Osteocyte (in vitro differentiated cells): ENCODE measurements around the gene ZFYVE9. TPM values are rescaled to one million over a fixed set of nuclear protein-coding genes. Genes with fewer than 3 reads are reported as not detected.

Experiments
- DNase-seq: peaks from one replicate; pipeline ENCODE4 v3.0.0; 2021; ENCODE audit warnings: mixed read lengths; ENCODE audit not compliant: unreplicated experiment; ENCODE audit errors: extremely low spot score
- H3K27ac Mint-ChIP-seq: one replicate; pipeline ENCODE4 v1.8.0; 2021; ENCODE audit warnings: mild to moderate bottlenecking, mixed read lengths; ENCODE audit not compliant: unreplicated experiment
- H3K27me3 Mint-ChIP-seq: one replicate; pipeline ENCODE4 v1.8.0; 2021; ENCODE audit warnings: mixed read lengths; ENCODE audit not compliant: unreplicated experiment
- H3K36me3 Mint-ChIP-seq: one replicate; pipeline ENCODE4 v1.8.0; 2021; ENCODE audit warnings: mixed read lengths; ENCODE audit not compliant: unreplicated experiment
- H3K4me1 Mint-ChIP-seq: one replicate; pipeline ENCODE4 v1.8.0; 2021; ENCODE audit warnings: mixed read lengths; ENCODE audit not compliant: unreplicated experiment
- H3K4me3 Mint-ChIP-seq: one replicate; pipeline ENCODE4 v1.8.0; 2021; ENCODE audit warnings: mild to moderate bottlenecking, moderate library complexity, mixed read lengths; ENCODE audit not compliant: unreplicated experiment
- H3K9me3 Mint-ChIP-seq: one replicate; pipeline ENCODE4 v1.8.0; 2021; ENCODE audit warnings: mixed read lengths; ENCODE audit not compliant: unreplicated experiment
- CTCF ChIP-seq: fragments of 200-600 bp; sonication (generic); IDR thresholded peaks from 2 replicates; pipeline ENCODE4 v1.5.0; 2021; ENCODE audit warnings: antibody characterized with exemption, mild to moderate bottlenecking, moderate library complexity
- total RNA-seq: library from RNA; stranded (reverse); gene quantifications from 2 replicates; pipeline ENCODE4 v1.2.1, GENCODE V29; 2021

The ZFYVE9 gene
- total RNA-seq, 1 donor from 2014 or later = 25.9 TPM

- no peak for DNase-seq
- Mint-ChIP-seq H3K27me3 (no peaks in the 10 kb centered on the region), H3K4me3 (no peak overlapping the region), H3K27ac (no peak overlapping the region), H3K4me1 (no peaks in the 10 kb centered on the region), H3K9me3 (no peaks in the 10 kb centered on the region), H3K36me3 (peaks cover 14% of the 10 kb centered on the region)
- no peak for TF ChIP-seq CTCF
Observed at GRCh38 chr1:52238474-52238873, 96.6 kb downstream of the ZFYVE9 start.

GRCh38 chr1:52238887-52239707 lies 97.2 kb downstream of the ZFYVE9 start:
- no peak overlapping the region for H3K27ac Mint-ChIP-seq
- H3K4me1 Mint-ChIP-seq = no peaks in the 10 kb centered on the region
- no peaks in the 10 kb centered on the region for H3K27me3 Mint-ChIP-seq
- peaks cover 12% of the 10 kb centered on the region for H3K36me3 Mint-ChIP-seq
- H3K4me3 Mint-ChIP-seq = no peak overlapping the region
- no peaks in the 10 kb centered on the region for H3K9me3 Mint-ChIP-seq
- no peak for DNase-seq
- TF ChIP-seq CTCF = no peak

- no peak for DNase-seq
- Mint-ChIP-seq H3K27ac (no peak overlapping the region), H3K4me1 (no peaks in the 10 kb centered on the region), H3K9me3 (no peaks in the 10 kb centered on the region), H3K27me3 (no peaks in the 10 kb centered on the region), H3K36me3 (peaks cover 10% of the 10 kb centered on the region), H3K4me3 (no peak overlapping the region)
- no peak for TF ChIP-seq CTCF
Observed at GRCh38 chr1:52239708-52240001, 97.8 kb downstream of the ZFYVE9 start.

GRCh38 chr1:52240592-52241210 lies 98.8 kb downstream of the ZFYVE9 start:
- H3K9me3 Mint-ChIP-seq = no peaks in the 10 kb centered on the region
- TF ChIP-seq CTCF = no peak
- DNase-seq = no peak
- H3K4me1 Mint-ChIP-seq = no peaks in the 10 kb centered on the region
- H3K27ac Mint-ChIP-seq = no peak overlapping the region
- peaks cover 10% of the 10 kb centered on the region for H3K36me3 Mint-ChIP-seq
- no peaks in the 10 kb centered on the region for H3K27me3 Mint-ChIP-seq
- no peak overlapping the region for H3K4me3 Mint-ChIP-seq

- H3K4me1 Mint-ChIP-seq = no peaks in the 10 kb centered on the region
- TF ChIP-seq CTCF = no peak
- H3K27ac Mint-ChIP-seq = no peak overlapping the region
Observed at GRCh38 chr1:52243221-52243987, 101.5 kb downstream of the ZFYVE9 start.

More at GRCh38 chr1:52243221-52243987, 101.5 kb downstream of the ZFYVE9 start:
- Mint-ChIP-seq H3K9me3 (no peaks in the 10 kb centered on the region), H3K4me3 (no peak overlapping the region), H3K27me3 (no peaks in the 10 kb centered on the region), H3K36me3 (peaks cover 6% of the 10 kb centered on the region)
- no peak for DNase-seq
